ENCODE measurements around the gene CD72. TPM values are rescaled to one million over a fixed set of nuclear protein-coding genes. Genes with fewer than 3 reads are reported as not detected.

Gene CD72
- total RNA-seq, 2 experiments from 2014 or later = 13.1 to 15.5 TPM

GRCh38 chr9:35562895-35563780, 55.1 kb downstream of the CD72 start:
- no peaks in the 10 kb centered on the region for H3K9me3 Mint-ChIP-seq
- no peak for TF ChIP-seq CTCF (IDR thresholded peaks at IDR 0.05)
- H3K27me3 Mint-ChIP-seq = no peaks in the 10 kb centered on the region
- H3K36me3 Mint-ChIP-seq (ENCODE audit: low read depth) = no peaks in the 10 kb centered on the region
- H3K4me3 Mint-ChIP-seq = no peak overlapping the region
- peaks cover 5% of the 10 kb centered on the region for H3K4me1 Mint-ChIP-seq (ENCODE audit: low read depth)
- DNase-seq = no peak
- no peak overlapping the region for H3K27ac Mint-ChIP-seq
- intact Hi-C loops (cut with micrococcal nuclease) = no loop called here
- ATAC-seq = no peak
- CTCF ChIA-PET = interaction anchor here (2.5 kb wide), 1 partner anchor 9 kb away, joined by 13 read pairs; no protein-coding TSS in a partner anchor
- POLR2A ChIA-PET = interaction anchor here (1.1 kb wide), 1 partner anchor 26 kb away, joined by 3 read pairs; no protein-coding TSS in a partner anchor

- ChIA-PET POLR2A (interaction anchor here (1.1 kb wide), 1 partner anchor 14 kb away, joined by 3 read pairs; no protein-coding TSS in a partner anchor), CTCF (interaction anchor here (2.5 kb wide), 1 partner anchor 8 kb away, joined by 13 read pairs; no protein-coding TSS in a partner anchor)
- ATAC-seq = no peak
- H3K27me3 Mint-ChIP-seq = no peaks in the 10 kb centered on the region
- H3K9me3 Mint-ChIP-seq = no peaks in the 10 kb centered on the region
- no peaks in the 10 kb centered on the region for H3K36me3 Mint-ChIP-seq (ENCODE audit: low read depth)
- no peak overlapping the region for H3K4me3 Mint-ChIP-seq
- intact Hi-C loops (cut with micrococcal nuclease) = no loop called here
- no peak for DNase-seq
- no peak for TF ChIP-seq CTCF (IDR thresholded peaks at IDR 0.05)
- H3K4me1 Mint-ChIP-seq (ENCODE audit: low read depth) = peaks cover 1% of the 10 kb centered on the region
- H3K27ac Mint-ChIP-seq = no peak overlapping the region
Measured at GRCh38 chr9:35561468-35562261, 56.5 kb downstream of the CD72 start.

- TF ChIP-seq CTCF (IDR thresholded peaks at IDR 0.05) = no peak
- Mint-ChIP-seq H3K36me3 (ENCODE audit: low read depth) (no peaks in the 10 kb centered on the region), H3K4me3 (no peak overlapping the region), H3K9me3 (no peaks in the 10 kb centered on the region), H3K4me1 (ENCODE audit: low read depth) (no peaks in the 10 kb centered on the region), H3K27me3 (no peaks in the 10 kb centered on the region), H3K27ac (no peak overlapping the region)
- DNase-seq (no peak), ATAC-seq (no peak)
- ChIA-PET CTCF (no interaction called here), POLR2A (no interaction called here)
- intact Hi-C loops (cut with micrococcal nuclease) = no loop called here
Measured at GRCh38 chr9:35560625-35561337, 57.4 kb downstream of the CD72 start.

Small RNA genes within 50 kb of the gene (microRNA-seq; reads per million reads assigned to microRNA genes)
- not detected for gene MIR4667 (ENCODE audit: borderline microRNAs expressed, borderline replicate concordance)

Other genes starting within 250 kb of the CD72 start
- gene RUSC2, start 128.3 kb downstream of the CD72 start, total RNA-seq = 1 to 10 TPM; 1.3 to 1.7 TPM
- gene TESK1, start 13.2 kb downstream of the CD72 start, total RNA-seq = 10 to 100 TPM; 26.1 to 26.9 TPM
- 100 to 1,000 TPM in 1 of 2 experiments, 10 to 100 TPM in 1; 99.9 to 102 TPM for gene SIT1, start 32.5 kb upstream of the CD72 start, total RNA-seq
- gene RMRP, start 39.6 kb upstream of the CD72 start, total RNA-seq = over 10,000 TPM; 13,164 to 13,311 TPM
- gene CCDC107, start 39.9 kb upstream of the CD72 start, total RNA-seq = 10 to 100 TPM; 12.1 to 13.7 TPM
- 10 to 100 TPM; 16.0 to 19.9 TPM for gene ARHGEF39, start 46.8 kb upstream of the CD72 start, total RNA-seq
- gene CA9, start 55.5 kb upstream of the CD72 start, total RNA-seq = 1 to 10 TPM; 4.5 to 4.9 TPM
- 1 to 10 TPM; 4.8 to 5.3 TPM for gene TPM2, start 71.5 kb upstream of the CD72 start, total RNA-seq
- 100 to 1,000 TPM; 212 to 219 TPM for gene TLN1, start 113.8 kb upstream of the CD72 start, total RNA-seq
- 10 to 100 TPM; 22.3 to 22.4 TPM for gene CREB3, start 114.3 kb upstream of the CD72 start, total RNA-seq
- gene GBA2, start 130.8 kb upstream of the CD72 start, total RNA-seq = 10 to 100 TPM; 21.2 to 22.3 TPM
- 10 to 100 TPM; 13.0 to 14.8 TPM for gene RGP1, start 130.9 kb upstream of the CD72 start, total RNA-seq
- under 1 TPM; 0.59 to 0.67 TPM for gene MSMP, start 135.9 kb upstream of the CD72 start, total RNA-seq
- 1 to 10 TPM; 7.5 to 7.8 TPM for gene NPR2, start 173.2 kb upstream of the CD72 start, total RNA-seq
- 1 to 10 TPM in 1 of 2 experiments, under 1 TPM in 1; 0.63 to 1.1 TPM for gene SPAG8, start 193.8 kb upstream of the CD72 start, total RNA-seq
- gene HINT2, start 196.6 kb upstream of the CD72 start, total RNA-seq = 10 to 100 TPM; 53.4 to 62.7 TPM
- gene FAM221B, start 210.3 kb upstream of the CD72 start, total RNA-seq = not detected
- 1 to 10 TPM; 3.4 to 4.3 TPM for gene TMEM8B, start 210.8 kb upstream of the CD72 start, total RNA-seq

Measured in activated CD8-positive, alpha-beta T cell treated with anti-CD3 and anti-CD28 coated beads for 36 hours (primary cell).